HCT116 (cell line): Measurements from ENCODE around the gene MCC. TPM values are rescaled to one million over a fixed set of nuclear protein-coding genes. Genes with fewer than 3 reads are reported as not detected.

Experiments used
- ATAC-seq: fragments of 200-7000 bp; cut with Tn5 transposase; 2 replicates; pipeline ENCODE4 v1.9.1; 2020; ENCODE audit warnings: mild to moderate bottlenecking, moderate library complexity
- BruUV-seq: library from RNA; stranded (reverse); fragments of 400-500 nt; replicated peaks from 2 replicates; lab custom pipeline; 2021; lab: Mats Ljungman, UMichigan
- CTCF ChIA-PET: fragments of 300-600 bp; sonication (Branson Sonifier 250); formaldehyde crosslinking; loops from one replicate; lab custom pipeline; 2021; ENCODE audit warnings: antibody characterized with exemption; lab: Charles Lee
- POLR2A ChIA-PET: fragments of 300-600, 350-600 bp; sonication (Branson Sonifier 250); formaldehyde crosslinking; loops from one replicate; lab custom pipeline; 2021; ENCODE audit warnings: antibody characterized with exemption; lab: Charles Lee
- RAD21 ChIA-PET, 2 experiments: fragments of 300-600 bp; sonication (Branson Sonifier 250); formaldehyde crosslinking; loops; one replicate each; lab custom pipeline; 2023; ENCODE audit warnings: low total read pairs in 2 of 2; ENCODE audit not compliant: uncharacterized antibody in 2 of 2, unreplicated experiment in 2 of 2, low non-redundant PET in 1 of 2; lab: Charles Lee
- DNase-seq: peaks from one replicate; pipeline ENCODE4 v3.0.0-alpha.2; 2010; ENCODE audit warnings: low read depth, low spot score
- H2AFZ ChIP-seq: fragments of 200-600 bp; shearing (Covaris generic), sonication (generic); 2 replicates; pipeline ENCODE4 v1.6.1; 2017; ENCODE audit warnings: low read depth, mixed run types, mixed read lengths, antibody characterized with exemption, low read length; ENCODE audit not compliant: poor library complexity, severe bottlenecking
- H3K27ac ChIP-seq: 2 replicates; pipeline ENCODE4 v1.5.1; 2012; ENCODE audit warnings: low read depth, low read length
- H3K27me3 ChIP-seq: fragments of 200-600 bp; sonication (generic); 2 replicates; pipeline ENCODE4 v1.6.1; 2016; ENCODE audit warnings: mixed run types, low read length, mixed read lengths; ENCODE audit not compliant: insufficient read depth
- H3K36me3 ChIP-seq, 2 experiments: fragments of 200-500 bp in 1 of 2; fragments of 200-600 bp in 1 of 2; sonication (Bioruptor generic) in 1 of 2; sonication (generic) in 1 of 2; 2 replicates each; pipeline versions ENCODE4 v1.5.1 to v1.6.1; 2014 to 2016; ENCODE audit warnings: low read length in 2 of 2, inconsistent platforms in 1 of 2, mixed read lengths in 1 of 2, mixed run types in 1 of 2; ENCODE audit not compliant: insufficient read depth in 2 of 2, control insufficient read depth in 1 of 2
- H3K4me1 ChIP-seq, 2 experiments: fragments of 200-600 bp in 1 of 2; sonication (generic) in 1 of 2; 2 replicates each; pipeline versions ENCODE4 v1.5.1 to v1.6.1; 2012 to 2017; ENCODE audit warnings: low read length in 2 of 2, inconsistent platforms in 1 of 2, mild to moderate bottlenecking in 1 of 2, mixed read lengths in 1 of 2, mixed run types in 1 of 2, moderate library complexity in 1 of 2; ENCODE audit not compliant: insufficient read depth in 2 of 2, control insufficient read depth in 1 of 2
- H3K4me2 ChIP-seq: fragments of 200-600 bp; sonication (generic); 2 replicates; pipeline ENCODE4 v1.6.1; 2017; ENCODE audit warnings: mixed run types, low read length, mixed read lengths
- H3K4me3 ChIP-seq, 2 experiments: fragments of 200-600 bp in 1 of 2; sonication (generic) in 1 of 2; replicated peaks in 1 of 2; 2 replicates each; pipeline ENCODE4 v1.5.1; 2011 to 2016; ENCODE audit warnings: low read length in 2 of 2, control low read depth in 1 of 2, low read depth in 1 of 2, mild to moderate bottlenecking in 1 of 2, mixed read lengths in 1 of 2, mixed run types in 1 of 2
- H3K79me2 ChIP-seq: fragments of 200-600 bp; sonication (generic); 2 replicates; pipeline ENCODE4 v1.6.1; 2017; ENCODE audit warnings: mild to moderate bottlenecking, mixed run types, low read length, moderate library complexity, mixed read lengths; ENCODE audit not compliant: insufficient read depth
- H3K9ac ChIP-seq: fragments of 200-600 bp; sonication (generic); 2 replicates; pipeline ENCODE4 v1.6.1; 2016; ENCODE audit warnings: low read length, mixed read lengths
- H3K9me2 ChIP-seq: fragments of 200-600 bp; sonication (generic), shearing (Covaris generic); 2 replicates; pipeline ENCODE4 v1.6.1; 2017; ENCODE audit warnings: mixed run types, mild to moderate bottlenecking, moderate library complexity; ENCODE audit not compliant: insufficient read depth
- H3K9me3 ChIP-seq, 2 experiments: fragments of 200-500 bp in 1 of 2; fragments of 200-600 bp in 1 of 2; sonication (Bioruptor generic) in 1 of 2; sonication (generic) in 1 of 2; 2 replicates each; pipeline ENCODE4 v1.6.1; 2014 to 2017; ENCODE audit warnings: low read length in 2 of 2, mixed read lengths in 2 of 2, inconsistent platforms in 1 of 2, low read depth in 1 of 2, mild to moderate bottlenecking in 1 of 2, mixed run types in 1 of 2, moderate library complexity in 1 of 2; ENCODE audit not compliant: control insufficient read depth in 1 of 2, insufficient read depth in 1 of 2
- H4K20me1 ChIP-seq: fragments of 200-600 bp; sonication (generic), shearing (Covaris generic); 2 replicates; pipeline ENCODE4 v1.6.1; 2017; ENCODE audit warnings: mixed run types, mild to moderate bottlenecking, moderate library complexity; ENCODE audit not compliant: insufficient read depth
- CEBPB ChIP-seq: IDR thresholded peaks from 2 replicates; pipeline ENCODE4 v1.6.1; 2012; ENCODE audit warnings: low read depth
- ELF1 ChIP-seq: IDR thresholded peaks from 2 replicates; pipeline ENCODE4 v1.6.1; 2012; ENCODE audit warnings: low read depth, borderline replicate concordance
- EZH2 ChIP-seq: fragments of 200-600 bp; sonication (generic); IDR thresholded peaks from 2 replicates; pipeline ENCODE4 v1.6.1; 2017; ENCODE audit warnings: antibody characterized with exemption, mixed run types
- FOSL1 ChIP-seq: IDR thresholded peaks from 2 replicates; pipeline ENCODE4 v1.6.1; 2012; ENCODE audit warnings: low read depth
- JUND ChIP-seq: IDR thresholded peaks from 2 replicates; pipeline ENCODE4 v1.6.1; 2012
- POLR2AphosphoS5 ChIP-seq: IDR thresholded peaks from 2 replicates; pipeline ENCODE4 v1.6.1; 2011; ENCODE audit warnings: mild to moderate bottlenecking, low read depth, low read length, moderate library complexity
- RAD21 ChIP-seq: IDR thresholded peaks from 2 replicates; pipeline ENCODE4 v1.6.1; 2012; ENCODE audit warnings: low read depth, mild to moderate bottlenecking
- SIN3A ChIP-seq: IDR thresholded peaks from 2 replicates; pipeline ENCODE4 v1.6.1; 2012; ENCODE audit warnings: low read depth
- TCF7L2 ChIP-seq: IDR thresholded peaks from 2 replicates; pipeline ENCODE4 v1.7.0; 2011; ENCODE audit warnings: borderline replicate concordance, inconsistent platforms; ENCODE audit not compliant: insufficient read depth, insufficient read length; ENCODE audit errors: extremely low read depth
- ZFX ChIP-seq: fragments of 450-650 bp; IDR thresholded peaks from 2 replicates; pipeline ENCODE4 v1.6.1; 2017
- intact Hi-C: fragments of 100-400 bp; cut with micrococcal nuclease; formaldehyde crosslinking; loops from 2 replicates; pipeline ENCODE4 v1.10.0; 2022
- total RNA-seq: library from RNA; stranded (reverse); gene quantifications from one replicate; pipeline ENCODE4 v1.2.1, GENCODE V29; 2021; ENCODE audit not compliant: unreplicated experiment
- TF ChIP-seq, protein P1 (sequence below): IDR thresholded peaks from 2 replicates; pipeline ENCODE4 v1.6.1; 2012; ENCODE audit warnings: low read depth
- TF ChIP-seq, protein P2 (sequence below): IDR thresholded peaks from 2 replicates; pipeline ENCODE4 v1.6.1; 2012

MCC gene
- total RNA-seq, 1 experiment from 2014 or later: 20.1 TPM

DNA sequence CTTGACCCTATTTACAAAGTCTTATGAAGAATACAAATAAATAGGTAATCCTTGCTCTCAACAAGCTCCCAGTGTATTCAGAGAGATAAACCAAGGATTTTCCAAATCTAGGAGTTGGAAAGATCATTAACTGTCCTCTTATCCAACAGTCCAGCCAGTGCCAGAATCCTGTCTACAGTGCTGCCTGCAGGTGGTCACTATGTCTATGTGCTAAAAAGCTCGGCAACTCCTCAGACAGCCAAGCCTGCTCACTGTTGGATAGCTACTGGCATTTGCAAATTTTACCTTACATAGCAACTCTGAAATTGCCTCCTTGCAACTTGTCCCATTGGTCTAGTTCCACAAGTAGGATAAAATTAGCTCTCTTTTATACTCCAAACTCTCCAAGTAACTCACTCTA, 324.2 kb downstream of the MCC start:
- ChIA-PET POLR2A (no interaction called here), CTCF (no interaction called here)
- Histone ChIP-seq H3K27ac (peak overlapping the region; percentile 63; the same call in 1 of the 2 replicates), H2AFZ (no peak overlapping the region), H3K27me3 (no peaks in the 10 kb centered on the region), H3K9ac (peak overlapping the region; percentile 21; the same call in 1 of the 2 replicates), H3K79me2 (peaks cover 34% of the 10 kb centered on the region), H4K20me1 (no peaks in the 10 kb centered on the region), H3K36me3 (no peaks in the 10 kb centered on the region), H3K4me3 (no peak overlapping the region), H3K4me2 (peak overlapping the region; percentile 62), H3K9me2 (no peaks in the 10 kb centered on the region), H3K4me1 (peaks cover 76 to 92% of the 10 kb centered on the region in 2 experiments)
- intact Hi-C loops: no loop called here
- DNase-seq (no peak), ATAC-seq (no peak)
- no TSS peak for BruUV-seq
- TF ChIP-seq, protein P1, sequence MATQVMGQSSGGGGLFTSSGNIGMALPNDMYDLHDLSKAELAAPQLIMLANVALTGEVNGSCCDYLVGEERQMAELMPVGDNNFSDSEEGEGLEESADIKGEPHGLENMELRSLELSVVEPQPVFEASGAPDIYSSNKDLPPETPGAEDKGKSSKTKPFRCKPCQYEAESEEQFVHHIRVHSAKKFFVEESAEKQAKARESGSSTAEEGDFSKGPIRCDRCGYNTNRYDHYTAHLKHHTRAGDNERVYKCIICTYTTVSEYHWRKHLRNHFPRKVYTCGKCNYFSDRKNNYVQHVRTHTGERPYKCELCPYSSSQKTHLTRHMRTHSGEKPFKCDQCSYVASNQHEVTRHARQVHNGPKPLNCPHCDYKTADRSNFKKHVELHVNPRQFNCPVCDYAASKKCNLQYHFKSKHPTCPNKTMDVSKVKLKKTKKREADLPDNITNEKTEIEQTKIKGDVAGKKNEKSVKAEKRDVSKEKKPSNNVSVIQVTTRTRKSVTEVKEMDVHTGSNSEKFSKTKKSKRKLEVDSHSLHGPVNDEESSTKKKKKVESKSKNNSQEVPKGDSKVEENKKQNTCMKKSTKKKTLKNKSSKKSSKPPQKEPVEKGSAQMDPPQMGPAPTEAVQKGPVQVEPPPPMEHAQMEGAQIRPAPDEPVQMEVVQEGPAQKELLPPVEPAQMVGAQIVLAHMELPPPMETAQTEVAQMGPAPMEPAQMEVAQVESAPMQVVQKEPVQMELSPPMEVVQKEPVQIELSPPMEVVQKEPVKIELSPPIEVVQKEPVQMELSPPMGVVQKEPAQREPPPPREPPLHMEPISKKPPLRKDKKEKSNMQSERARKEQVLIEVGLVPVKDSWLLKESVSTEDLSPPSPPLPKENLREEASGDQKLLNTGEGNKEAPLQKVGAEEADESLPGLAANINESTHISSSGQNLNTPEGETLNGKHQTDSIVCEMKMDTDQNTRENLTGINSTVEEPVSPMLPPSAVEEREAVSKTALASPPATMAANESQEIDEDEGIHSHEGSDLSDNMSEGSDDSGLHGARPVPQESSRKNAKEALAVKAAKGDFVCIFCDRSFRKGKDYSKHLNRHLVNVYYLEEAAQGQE: no peak
- TF ChIP-seq ZFX: no peak
- no peak for TF ChIP-seq JUND
- no peak for TF ChIP-seq TCF7L2
- no peak for TF ChIP-seq RAD21
- TF ChIP-seq CEBPB: no peak
- no peak for TF ChIP-seq FOSL1
- no peak for TF ChIP-seq SIN3A
- TF ChIP-seq POLR2AphosphoS5: no peak
- TF ChIP-seq, protein P2, sequence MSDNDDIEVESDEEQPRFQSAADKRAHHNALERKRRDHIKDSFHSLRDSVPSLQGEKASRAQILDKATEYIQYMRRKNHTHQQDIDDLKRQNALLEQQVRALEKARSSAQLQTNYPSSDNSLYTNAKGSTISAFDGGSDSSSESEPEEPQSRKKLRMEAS: no peak
- TF ChIP-seq EZH2: no peak
- no peak for TF ChIP-seq ELF1
- TF ChIP-seq, all 23 proteins: peak for 0
- no peaks in the 10 kb centered on the region for H3K9me3 ChIP-seq
- RAD21 ChIA-PET: no interaction called here
